Stimulated activated CD8-positive, alpha-beta memory T cell treated with anti-CD3 and anti-CD28 coated beads, Interleukin-15, amount 100 ng/mL, for 48 hours (primary cell): ENCODE results near the gene PEX16.
"Not testable (repeated sequence)": the region's sequence is repeated elsewhere in the genome, so short reads cannot be mapped to it uniquely, and the experiment has no call there.

Experiments
- DNase-seq, 2 donors: peaks; one replicate each; pipeline ENCODE4 v3.0.0-alpha.2; 2020; ENCODE audit warnings: low read depth in 2 of 2

PEX16 gene

GRCh38 chr11:45918331-45918941 is 759 bp upstream of the PEX16 start:
- peak; percentile 46 to 48 for DNase-seq

- DNase-seq: no peak
Measured at GRCh38 chr11:45917286-45917622, 423 bp downstream of the PEX16 start.

GRCh38 chr11:45915446-45915845 is 2.2 kb downstream of the PEX16 start:
- no peak for DNase-seq

- no peak for DNase-seq
Measured at GRCh38 chr11:45913942-45914635, 3.6 kb downstream of the PEX16 start.

GRCh38 chr11:45913514-45913913 is 4.2 kb downstream of the PEX16 start:
- no peak for DNase-seq

GRCh38 chr11:45910623-45911022 is 7.1 kb downstream of the PEX16 start:
- DNase-seq: no peak

- no peak for DNase-seq
Measured at GRCh38 chr11:45909594-45910475, 7.8 kb downstream of the PEX16 start.

GRCh38 chr11:45907911-45908370 is 9.7 kb downstream of the PEX16 start:
- DNase-seq: no peak

- no peak for DNase-seq
Measured at GRCh38 chr11:45906965-45907611, 10.6 kb downstream of the PEX16 start, which contains the start of gene FREY1. Gene FREY1, minus strand, starts transcription at chr11:45907271. Its CDS starts 26 bp downstream, at chr11:45907245.

- DNase-seq: no peak
Measured at GRCh38 chr11:45906096-45906682, 11.5 kb downstream of the PEX16 start.

GRCh38 chr11:45905576-45905975 is 12.1 kb downstream of the PEX16 start:
- not testable (repeated sequence) for DNase-seq

- no peak for DNase-seq
Measured at GRCh38 chr11:45905095-45905494, 12.6 kb downstream of the PEX16 start.

- no peak for DNase-seq
Measured at GRCh38 chr11:45904309-45904915, 13.3 kb downstream of the PEX16 start.

- DNase-seq: no peak
Measured at GRCh38 chr11:45902452-45903380, 15.0 kb downstream of the PEX16 start.

GRCh38 chr11:45901626-45902025 is 16.1 kb downstream of the PEX16 start:
- no peak for DNase-seq

GRCh38 chr11:45900916-45901617 is 16.6 kb downstream of the PEX16 start:
- DNase-seq: no peak

- not testable (repeated sequence) for DNase-seq
Measured at GRCh38 chr11:45900175-45900800, 17.4 kb downstream of the PEX16 start.

- DNase-seq: peak; percentile 59 to 64
Measured at GRCh38 chr11:45899448-45900174, 18.1 kb downstream of the PEX16 start.
